ENCODE data around the gene IGFN1.

The IGFN1 gene

GRCh38 chr1:201190005-201190404, 619 bp upstream of the IGFN1 start:
- TF ChIP-seq TAF1 (IDR thresholded peaks at IDR 0.05; ENCODE audit: borderline replicate concordance, low read depth, low read length) = no peak
- TF ChIP-seq POLR2A (IDR thresholded peaks at IDR 0.05; ENCODE audit: low read depth, low read length) = no peak
- TF ChIP-seq POLR2AphosphoS5 (IDR thresholded peaks at IDR 0.05; ENCODE audit: low read depth, low read length) = no peak
- FAIRE-seq (no peak), DNase-seq (ENCODE audit: insufficient read length) (no peak)

GRCh38 chr1:201191653-201192260, 1.1 kb downstream of the IGFN1 start:
- TF ChIP-seq POLR2A (IDR thresholded peaks at IDR 0.05; ENCODE audit: low read depth, low read length) = no peak
- TF ChIP-seq POLR2AphosphoS5 (IDR thresholded peaks at IDR 0.05; ENCODE audit: low read depth, low read length) = no peak
- TF ChIP-seq TAF1 (IDR thresholded peaks at IDR 0.05; ENCODE audit: borderline replicate concordance, low read depth, low read length) = no peak
- DNase-seq (ENCODE audit: insufficient read length) (no peak), FAIRE-seq (no peak)

GRCh38 chr1:201192261-201192788, 1.7 kb downstream of the IGFN1 start:
- FAIRE-seq = no peak
- no peak for TF ChIP-seq POLR2A (IDR thresholded peaks at IDR 0.05; ENCODE audit: low read depth, low read length)
- no peak for TF ChIP-seq POLR2AphosphoS5 (IDR thresholded peaks at IDR 0.05; ENCODE audit: low read depth, low read length)
- no peak for TF ChIP-seq TAF1 (IDR thresholded peaks at IDR 0.05; ENCODE audit: borderline replicate concordance, low read depth, low read length)
- no peak for DNase-seq (ENCODE audit: insufficient read length)

- no peak for DNase-seq (ENCODE audit: insufficient read length)
- FAIRE-seq = no peak
- no peak for TF ChIP-seq TAF1 (IDR thresholded peaks at IDR 0.05; ENCODE audit: borderline replicate concordance, low read depth, low read length)
- TF ChIP-seq POLR2AphosphoS5 (IDR thresholded peaks at IDR 0.05; ENCODE audit: low read depth, low read length) = no peak
- no peak for TF ChIP-seq POLR2A (IDR thresholded peaks at IDR 0.05; ENCODE audit: low read depth, low read length)
Measured at GRCh38 chr1:201194046-201194445, 3.4 kb downstream of the IGFN1 start.

- FAIRE-seq (no peak), DNase-seq (ENCODE audit: insufficient read length) (no peak)
- TF ChIP-seq TAF1 (IDR thresholded peaks at IDR 0.05; ENCODE audit: borderline replicate concordance, low read depth, low read length) (no peak), POLR2A (IDR thresholded peaks at IDR 0.05; ENCODE audit: low read depth, low read length) (no peak)
Measured at GRCh38 chr1:201198598-201198997, 8.0 kb downstream of the IGFN1 start.

GRCh38 chr1:201205036-201205435, 14.4 kb downstream of the IGFN1 start:
- FAIRE-seq = no peak
- DNase-seq (ENCODE audit: insufficient read length) = no peak
- TF ChIP-seq POLR2A (IDR thresholded peaks at IDR 0.05; ENCODE audit: low read depth, low read length) (no peak), POLR2AphosphoS5 (IDR thresholded peaks at IDR 0.05; ENCODE audit: low read depth, low read length) (no peak), TAF1 (IDR thresholded peaks at IDR 0.05; ENCODE audit: borderline replicate concordance, low read depth, low read length) (no peak)

- no peak for TF ChIP-seq POLR2AphosphoS5 (IDR thresholded peaks at IDR 0.05; ENCODE audit: low read depth, low read length)
- TF ChIP-seq TAF1 (IDR thresholded peaks at IDR 0.05; ENCODE audit: borderline replicate concordance, low read depth, low read length) = no peak
- no peak for TF ChIP-seq POLR2A (IDR thresholded peaks at IDR 0.05; ENCODE audit: low read depth, low read length)
Measured at GRCh38 chr1:201206176-201206575, 15.6 kb downstream of the IGFN1 start.

GRCh38 chr1:201207046-201207445, 16.4 kb downstream of the IGFN1 start:
- no peak for DNase-seq (ENCODE audit: insufficient read length)
- no peak for FAIRE-seq
- no peak for TF ChIP-seq POLR2A (IDR thresholded peaks at IDR 0.05; ENCODE audit: low read depth, low read length)
- TF ChIP-seq POLR2AphosphoS5 (IDR thresholded peaks at IDR 0.05; ENCODE audit: low read depth, low read length) = no peak
- no peak for TF ChIP-seq TAF1 (IDR thresholded peaks at IDR 0.05; ENCODE audit: borderline replicate concordance, low read depth, low read length)

More at GRCh38 chr1:201206176-201206575, 15.6 kb downstream of the IGFN1 start:
- no peak for DNase-seq (ENCODE audit: insufficient read length)
- FAIRE-seq = no peak

GRCh38 chr1:201208236-201208635, 17.6 kb downstream of the IGFN1 start:
- DNase-seq (ENCODE audit: insufficient read length) = no peak
- no peak for FAIRE-seq
- TF ChIP-seq POLR2A (IDR thresholded peaks at IDR 0.05; ENCODE audit: low read depth, low read length) = no peak
- no peak for TF ChIP-seq TAF1 (IDR thresholded peaks at IDR 0.05; ENCODE audit: borderline replicate concordance, low read depth, low read length)
- TF ChIP-seq POLR2AphosphoS5 (IDR thresholded peaks at IDR 0.05; ENCODE audit: low read depth, low read length) = no peak

GRCh38 chr1:201212056-201212455, 21.4 kb downstream of the IGFN1 start:
- DNase-seq (ENCODE audit: insufficient read length) = no peak
- no peak for TF ChIP-seq POLR2AphosphoS5 (IDR thresholded peaks at IDR 0.05; ENCODE audit: low read depth, low read length)
- no peak for TF ChIP-seq POLR2A (IDR thresholded peaks at IDR 0.05; ENCODE audit: low read depth, low read length)
- no peak for TF ChIP-seq TAF1 (IDR thresholded peaks at IDR 0.05; ENCODE audit: borderline replicate concordance, low read depth, low read length)
- no peak for FAIRE-seq

- FAIRE-seq (no peak), DNase-seq (ENCODE audit: insufficient read length) (no peak)
- TF ChIP-seq POLR2AphosphoS5 (IDR thresholded peaks at IDR 0.05; ENCODE audit: low read depth, low read length) = no peak
- no peak for TF ChIP-seq TAF1 (IDR thresholded peaks at IDR 0.05; ENCODE audit: borderline replicate concordance, low read depth, low read length)
- no peak for TF ChIP-seq POLR2A (IDR thresholded peaks at IDR 0.05; ENCODE audit: low read depth, low read length)
Measured at GRCh38 chr1:201212461-201213055, 21.9 kb downstream of the IGFN1 start.
